ENCODE measurements around the gene TMEM178A. TPM values are rescaled to one million over a fixed set of nuclear protein-coding genes. Genes with fewer than 3 reads are reported as not detected.

The TMEM178A gene
- total RNA-seq, 1 donor from 2014 or later, result 28.7 TPM

DNA sequence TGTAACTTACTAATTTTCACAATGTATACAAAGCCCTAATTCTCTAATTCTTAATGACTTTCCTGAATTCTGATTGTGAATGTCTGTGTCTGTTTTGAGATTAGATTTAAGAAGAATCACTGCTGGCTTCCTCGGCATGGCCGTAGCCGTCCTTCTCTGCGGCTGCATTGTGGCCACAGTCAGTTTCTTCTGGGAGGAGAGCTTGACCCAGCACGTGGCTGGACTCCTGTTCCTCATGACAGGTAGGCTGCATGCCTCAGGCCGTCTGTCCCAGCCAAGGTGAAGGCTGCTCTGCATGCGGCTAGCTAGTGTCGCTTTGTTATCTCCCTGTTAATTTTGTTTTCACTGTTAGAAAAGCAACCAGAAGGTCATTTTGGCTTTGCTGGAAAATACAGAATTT lies 41.2 kb downstream of the TMEM178A start:
- H4K20me1 ChIP-seq (ENCODE audit: insufficient read depth, low read length), result no peaks in the 10 kb centered on the region
- no peak for TF ChIP-seq EZH2 (IDR thresholded peaks at IDR 0.05; ENCODE audit: insufficient read depth, low read length)
- TF ChIP-seq, protein P1, sequence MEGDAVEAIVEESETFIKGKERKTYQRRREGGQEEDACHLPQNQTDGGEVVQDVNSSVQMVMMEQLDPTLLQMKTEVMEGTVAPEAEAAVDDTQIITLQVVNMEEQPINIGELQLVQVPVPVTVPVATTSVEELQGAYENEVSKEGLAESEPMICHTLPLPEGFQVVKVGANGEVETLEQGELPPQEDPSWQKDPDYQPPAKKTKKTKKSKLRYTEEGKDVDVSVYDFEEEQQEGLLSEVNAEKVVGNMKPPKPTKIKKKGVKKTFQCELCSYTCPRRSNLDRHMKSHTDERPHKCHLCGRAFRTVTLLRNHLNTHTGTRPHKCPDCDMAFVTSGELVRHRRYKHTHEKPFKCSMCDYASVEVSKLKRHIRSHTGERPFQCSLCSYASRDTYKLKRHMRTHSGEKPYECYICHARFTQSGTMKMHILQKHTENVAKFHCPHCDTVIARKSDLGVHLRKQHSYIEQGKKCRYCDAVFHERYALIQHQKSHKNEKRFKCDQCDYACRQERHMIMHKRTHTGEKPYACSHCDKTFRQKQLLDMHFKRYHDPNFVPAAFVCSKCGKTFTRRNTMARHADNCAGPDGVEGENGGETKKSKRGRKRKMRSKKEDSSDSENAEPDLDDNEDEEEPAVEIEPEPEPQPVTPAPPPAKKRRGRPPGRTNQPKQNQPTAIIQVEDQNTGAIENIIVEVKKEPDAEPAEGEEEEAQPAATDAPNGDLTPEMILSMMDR (IDR thresholded peaks at IDR 0.05; ENCODE audit: insufficient read depth, low read depth, low read length), result no peak
- no peak overlapping the region for H3K4me3 Mint-ChIP-seq (ENCODE audit: unreplicated experiment)
- no peak overlapping the region for H3K27ac Mint-ChIP-seq (ENCODE audit: unreplicated experiment)
- H3K9ac ChIP-seq (ENCODE audit: low read length), result no peak overlapping the region
- peaks cover 34% of the 10 kb centered on the region for H3K36me3 Mint-ChIP-seq (ENCODE audit: low read depth, unreplicated experiment)
- FAIRE-seq (no peak), DNase-seq (ENCODE audit: low read depth) (no peak)
- H3K4me1 Mint-ChIP-seq (ENCODE audit: low read depth, unreplicated experiment), result no peaks in the 10 kb centered on the region
- H3K9me3 Mint-ChIP-seq (ENCODE audit: unreplicated experiment), result peaks cover 6% of the 10 kb centered on the region
- H3K9me3 ChIP-seq (ENCODE audit: insufficient read depth, low read depth, low read length), result peaks cover 3% of the 10 kb centered on the region
- no peak overlapping the region for H3K4me3 ChIP-seq (ENCODE audit: insufficient read depth, low read depth, low read length)
- no peaks in the 10 kb centered on the region for H3K4me1 ChIP-seq (ENCODE audit: insufficient read depth, low read length)
- H3K4me2 ChIP-seq (ENCODE audit: low read length), result no peak overlapping the region
- H3K79me2 ChIP-seq (ENCODE audit: insufficient read depth, low read length), result no peaks in the 10 kb centered on the region
- H3K27me3 Mint-ChIP-seq (ENCODE audit: low read depth, unreplicated experiment), result no peaks in the 10 kb centered on the region
- H2AFZ ChIP-seq (ENCODE audit: low read depth, low read length), result no peak overlapping the region
- H3K36me3 ChIP-seq (ENCODE audit: insufficient read depth, low read length), result no peaks in the 10 kb centered on the region
- no peak overlapping the region for H3K27ac ChIP-seq (ENCODE audit: low read depth, low read length)
- H3K27me3 ChIP-seq (ENCODE audit: insufficient read depth, low read length), result no peaks in the 10 kb centered on the region

DNA sequence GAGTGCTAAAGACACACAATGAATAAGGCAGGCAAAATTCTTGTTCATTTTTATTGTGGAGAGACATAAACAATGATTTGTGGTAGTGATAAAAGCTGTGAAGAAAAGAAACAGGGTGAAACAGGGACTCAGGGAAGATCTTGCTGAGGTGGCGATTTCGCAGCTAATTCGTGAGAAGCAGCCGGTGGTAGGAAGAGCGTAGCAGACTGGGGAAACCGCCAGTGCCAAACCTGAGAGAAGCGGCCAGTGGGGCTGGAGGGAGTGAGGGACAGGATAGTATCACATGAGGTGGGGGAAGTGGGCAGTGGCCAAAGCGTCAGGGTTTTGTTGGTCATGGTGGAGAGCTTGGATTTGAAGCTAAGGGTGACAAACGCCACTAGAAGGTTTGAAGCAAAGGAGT lies 42.3 kb downstream of the TMEM178A start:
- no peak for DNase-seq (ENCODE audit: low read depth)

DNA sequence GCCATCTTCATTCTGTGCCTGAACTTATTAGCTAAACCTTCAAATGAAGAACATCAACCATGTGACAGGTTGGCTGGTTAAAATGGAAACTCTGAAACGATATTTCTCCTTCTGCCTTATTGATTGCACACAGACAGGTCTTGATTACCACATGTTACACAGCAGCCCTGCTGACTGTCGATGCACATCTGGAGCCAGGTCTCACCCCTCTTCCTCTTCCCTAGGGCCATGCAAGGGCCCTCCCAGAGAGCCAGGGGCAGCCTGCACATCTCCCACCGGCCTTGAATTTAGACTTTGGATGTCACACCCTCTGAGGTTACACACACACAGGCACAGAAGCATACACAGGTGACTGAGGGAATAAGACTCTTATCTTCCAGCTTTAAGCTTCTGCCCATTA lies 45.1 kb downstream of the TMEM178A start:
- peaks cover 31% of the 10 kb centered on the region for H3K36me3 Mint-ChIP-seq (ENCODE audit: low read depth, unreplicated experiment)
- no peak overlapping the region for H3K27ac ChIP-seq (ENCODE audit: low read depth, low read length)
- TF ChIP-seq EZH2 (IDR thresholded peaks at IDR 0.05; ENCODE audit: insufficient read depth, low read length), result no peak
- TF ChIP-seq, protein P1 (IDR thresholded peaks at IDR 0.05; ENCODE audit: insufficient read depth, low read depth, low read length), result no peak
- peaks cover 20% of the 10 kb centered on the region for H3K4me1 Mint-ChIP-seq (ENCODE audit: low read depth, unreplicated experiment)
- H3K79me2 ChIP-seq (ENCODE audit: insufficient read depth, low read length), result no peaks in the 10 kb centered on the region
- H3K36me3 ChIP-seq (ENCODE audit: insufficient read depth, low read length), result no peaks in the 10 kb centered on the region
- no peak overlapping the region for H3K4me2 ChIP-seq (ENCODE audit: low read length)
- no peaks in the 10 kb centered on the region for H3K9me3 ChIP-seq (ENCODE audit: insufficient read depth, low read depth, low read length)
- no peaks in the 10 kb centered on the region for H3K4me1 ChIP-seq (ENCODE audit: insufficient read depth, low read length)
- no peak overlapping the region for H3K4me3 ChIP-seq (ENCODE audit: insufficient read depth, low read depth, low read length)
- H4K20me1 ChIP-seq (ENCODE audit: insufficient read depth, low read length), result no peaks in the 10 kb centered on the region
- H3K27ac Mint-ChIP-seq (ENCODE audit: unreplicated experiment), result no peak overlapping the region
- H3K27me3 Mint-ChIP-seq (ENCODE audit: low read depth, unreplicated experiment), result no peaks in the 10 kb centered on the region
- no peak overlapping the region for H3K4me3 Mint-ChIP-seq (ENCODE audit: unreplicated experiment)
- H3K27me3 ChIP-seq (ENCODE audit: insufficient read depth, low read length), result no peaks in the 10 kb centered on the region
- DNase-seq (ENCODE audit: low read depth), result no peak
- FAIRE-seq, result no peak
- H2AFZ ChIP-seq (ENCODE audit: low read depth, low read length), result no peak overlapping the region
- H3K9me3 Mint-ChIP-seq (ENCODE audit: unreplicated experiment), result peaks cover 2% of the 10 kb centered on the region
- H3K9ac ChIP-seq (ENCODE audit: low read length), result no peak overlapping the region

More for the DNA sequence above, 42.3 kb downstream of the TMEM178A start:
- Histone ChIP-seq H3K79me2 (ENCODE audit: insufficient read depth, low read length) (no peaks in the 10 kb centered on the region), H3K9me3 (ENCODE audit: insufficient read depth, low read depth, low read length) (no peaks in the 10 kb centered on the region), H3K36me3 (ENCODE audit: insufficient read depth, low read length) (no peaks in the 10 kb centered on the region), H3K27me3 (ENCODE audit: insufficient read depth, low read length) (no peaks in the 10 kb centered on the region), H3K27ac (ENCODE audit: low read depth, low read length) (no peak overlapping the region), H2AFZ (ENCODE audit: low read depth, low read length) (no peak overlapping the region), H3K4me2 (ENCODE audit: low read length) (no peak overlapping the region), H3K4me3 (ENCODE audit: insufficient read depth, low read depth, low read length) (no peak overlapping the region), H3K4me1 (ENCODE audit: insufficient read depth, low read length) (no peaks in the 10 kb centered on the region), H3K9ac (ENCODE audit: low read length) (no peak overlapping the region), H4K20me1 (ENCODE audit: insufficient read depth, low read length) (no peaks in the 10 kb centered on the region)
- Mint-ChIP-seq H3K27ac (ENCODE audit: unreplicated experiment) (peak overlapping the region; percentile 3), H3K4me1 (ENCODE audit: low read depth, unreplicated experiment) (peaks cover 2% of the 10 kb centered on the region), H3K27me3 (ENCODE audit: low read depth, unreplicated experiment) (no peaks in the 10 kb centered on the region), H3K9me3 (ENCODE audit: unreplicated experiment) (peaks cover 2% of the 10 kb centered on the region), H3K4me3 (ENCODE audit: unreplicated experiment) (no peak overlapping the region), H3K36me3 (ENCODE audit: low read depth, unreplicated experiment) (peaks cover 37% of the 10 kb centered on the region)
- TF ChIP-seq, protein P1 (IDR thresholded peaks at IDR 0.05; ENCODE audit: insufficient read depth, low read depth, low read length), result no peak
- no peak for TF ChIP-seq EZH2 (IDR thresholded peaks at IDR 0.05; ENCODE audit: insufficient read depth, low read length)
- FAIRE-seq, result no peak
